Kidney (tissue), 14 donors: ENCODE data around the gene IQCM. TPM values are rescaled to one million over a fixed set of nuclear protein-coding genes. Genes with fewer than 3 reads are reported as not detected.

Source experiments
- DNase-seq, 5 donors: peaks; one replicate each; pipeline ENCODE4 v3.0.0-alpha.2; 2013 to 2020
- FAIRE-seq: peaks from 2 replicates; lab custom pipeline; 2012; peaks lifted over from hg19 to GRCh38; lab: Jason Lieb, UNC
- H3K27ac ChIP-seq, 2 donors: one replicate each; pipeline ENCODE4 v1.7.0; 2013; ENCODE audit warnings: low read depth in 2 of 2, low read length in 2 of 2, inconsistent platforms in 1 of 2
- H3K27me3 ChIP-seq: one replicate; pipeline ENCODE4 v1.7.1; 2013; ENCODE audit warnings: low read length, inconsistent platforms; ENCODE audit not compliant: control insufficient read depth, insufficient read depth
- H3K36me3 ChIP-seq, 3 donors: one replicate each; pipeline versions ENCODE4 v1.7.0 to v1.7.1; 2013; ENCODE audit warnings: low read length in 3 of 3, control low read depth in 1 of 3, inconsistent platforms in 1 of 3; ENCODE audit not compliant: insufficient read depth in 3 of 3, control insufficient read depth in 2 of 3
- H3K4me1 ChIP-seq, 3 donors: one replicate each; pipeline versions ENCODE4 v1.7.0 to v1.7.1; 2013; ENCODE audit warnings: low read length in 3 of 3, inconsistent platforms in 1 of 3, low read depth in 1 of 3; ENCODE audit not compliant: control insufficient read depth in 2 of 3, insufficient read depth in 2 of 3
- H3K4me3 ChIP-seq, 3 donors: one replicate each; pipeline versions ENCODE4 v1.7.0 to v1.8.1; 2013; ENCODE audit warnings: low read length in 3 of 3, control low read depth in 1 of 3, inconsistent platforms in 1 of 3
- H3K9ac ChIP-seq, 3 donors: one replicate each; pipeline versions ENCODE4 v1.7.0 to v1.7.1; 2013; ENCODE audit warnings: low read length in 3 of 3, control low read depth in 1 of 3, inconsistent platforms in 1 of 3
- H3K9me3 ChIP-seq, 3 donors: one replicate each; pipeline versions ENCODE4 v1.7.0 to v1.7.1; 2013; ENCODE audit warnings: low read length in 3 of 3, control low read depth in 1 of 3, inconsistent platforms in 1 of 3; ENCODE audit not compliant: control insufficient read depth in 2 of 3, insufficient read depth in 1 of 3
- intact Hi-C: fragments of 100-400 bp; cut with DNase I; formaldehyde crosslinking; loops from one replicate; pipeline ENCODE4 v1.11.1; 2022
- polyA plus RNA-seq: library from polyadenylated mRNA; stranded (reverse); fragments of 350-450 nt; fragmentation: Illumina TruSeq; extraction: RNeasy Lipid Tissue Mini Kit (QIAGEN cat#74804); gene quantifications from one replicate; pipeline ENCODE4 v1.2.3, GENCODE V29; 2014; ENCODE audit warnings: low read depth, low replicate concordance; ENCODE audit not compliant: insufficient read depth
- total RNA-seq: library from RNA; stranded (reverse); fragmentation: NEBNext Ultra II Directional; extraction: Animal tissue kit (Norgen Biotek cat#: 25700); gene quantifications from one replicate; pipeline ENCODE4 v1.2.1, GENCODE V29; 2021
- TF ChIP-seq, protein P1 (sequence below): IDR thresholded peaks from 3 replicates; pipeline ENCODE4 v1.5.1; 2012; ENCODE audit warnings: mild to moderate bottlenecking, moderate library complexity, borderline replicate concordance; ENCODE audit not compliant: insufficient read depth; ENCODE audit errors: extremely low read depth
- donor health status: control.
- donor health status: control.
- donor health status: control.
- donor health status: control.
- donor health status: control.
- donor health status: DM: yes; HTN: yes; CAD: no.
- donor health status: Normal renal cell carcinoma (clear cell type).

IQCM gene
- total and polyA plus RNA-seq, 2 donors from 2014 or later: not detected

DNA sequence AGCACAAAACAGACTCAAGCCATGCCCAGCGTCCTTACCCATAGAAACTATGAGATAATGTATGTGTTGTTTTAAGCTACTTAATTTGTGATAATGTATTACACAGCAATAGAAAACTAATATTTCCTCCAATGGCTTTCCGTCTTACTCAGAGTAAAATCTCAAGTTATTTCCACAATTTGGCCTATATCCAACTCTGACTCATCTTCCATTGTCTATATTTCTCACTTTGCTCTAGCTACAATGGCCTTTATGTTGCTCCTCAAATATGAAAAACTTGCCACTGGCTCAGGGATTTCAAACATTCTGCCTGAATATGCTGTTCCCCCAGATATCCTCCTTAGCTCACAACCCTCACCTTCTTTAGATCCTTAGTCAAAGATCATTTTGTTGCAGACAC, 31.6 kb downstream of the IQCM start:
- Histone ChIP-seq H3K9me3 (no peaks in the 10 kb centered on the region), H3K27me3 (no peaks in the 10 kb centered on the region), H3K27ac (no peak overlapping the region), H3K36me3 (no peaks in the 10 kb centered on the region), H3K4me1 (no peaks in the 10 kb centered on the region), H3K9ac (no peak overlapping the region), H3K4me3 (no peak overlapping the region)
- TF ChIP-seq, protein P1, sequence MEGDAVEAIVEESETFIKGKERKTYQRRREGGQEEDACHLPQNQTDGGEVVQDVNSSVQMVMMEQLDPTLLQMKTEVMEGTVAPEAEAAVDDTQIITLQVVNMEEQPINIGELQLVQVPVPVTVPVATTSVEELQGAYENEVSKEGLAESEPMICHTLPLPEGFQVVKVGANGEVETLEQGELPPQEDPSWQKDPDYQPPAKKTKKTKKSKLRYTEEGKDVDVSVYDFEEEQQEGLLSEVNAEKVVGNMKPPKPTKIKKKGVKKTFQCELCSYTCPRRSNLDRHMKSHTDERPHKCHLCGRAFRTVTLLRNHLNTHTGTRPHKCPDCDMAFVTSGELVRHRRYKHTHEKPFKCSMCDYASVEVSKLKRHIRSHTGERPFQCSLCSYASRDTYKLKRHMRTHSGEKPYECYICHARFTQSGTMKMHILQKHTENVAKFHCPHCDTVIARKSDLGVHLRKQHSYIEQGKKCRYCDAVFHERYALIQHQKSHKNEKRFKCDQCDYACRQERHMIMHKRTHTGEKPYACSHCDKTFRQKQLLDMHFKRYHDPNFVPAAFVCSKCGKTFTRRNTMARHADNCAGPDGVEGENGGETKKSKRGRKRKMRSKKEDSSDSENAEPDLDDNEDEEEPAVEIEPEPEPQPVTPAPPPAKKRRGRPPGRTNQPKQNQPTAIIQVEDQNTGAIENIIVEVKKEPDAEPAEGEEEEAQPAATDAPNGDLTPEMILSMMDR: no peak
- FAIRE-seq (no peak), DNase-seq (no peak)
- intact Hi-C loops: no loop called here

GRCh38 chr4:149781150-149781549, 34.5 kb downstream of the IQCM start:
- Histone ChIP-seq H3K9ac (no peak overlapping the region), H3K27me3 (no peaks in the 10 kb centered on the region), H3K9me3 (no peaks in the 10 kb centered on the region), H3K36me3 (no peaks in the 10 kb centered on the region), H3K4me1 (no peaks in the 10 kb centered on the region), H3K27ac (no peak overlapping the region), H3K4me3 (no peak overlapping the region)
- TF ChIP-seq, protein P1: no peak
- DNase-seq: no peak
- FAIRE-seq: no peak
- intact Hi-C loops: no loop called here

DNA sequence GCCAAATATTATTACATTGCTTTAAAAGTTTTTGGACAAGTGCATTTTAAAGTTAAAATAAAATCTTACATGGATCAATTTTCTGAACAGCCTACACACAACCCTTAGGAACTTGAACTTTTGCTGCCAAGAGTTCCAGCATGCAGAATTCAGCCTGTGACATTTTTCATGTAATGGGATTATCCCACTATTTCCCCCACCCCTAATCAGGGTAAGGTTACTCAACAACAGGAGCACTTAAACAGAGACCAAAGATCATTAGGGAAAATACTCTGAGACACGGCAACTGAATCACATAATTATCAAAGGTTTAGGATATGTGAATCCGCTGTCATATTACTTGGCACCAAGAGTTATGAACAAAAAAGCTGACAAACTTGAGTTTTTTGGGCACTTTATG, 47.2 kb downstream of the IQCM start:
- no peaks in the 10 kb centered on the region for H3K27me3 ChIP-seq
- no peak overlapping the region for H3K9ac ChIP-seq
- H3K9me3 ChIP-seq: no peaks in the 10 kb centered on the region
- FAIRE-seq: no peak
- H3K4me3 ChIP-seq: no peak overlapping the region
- H3K36me3 ChIP-seq: no peaks in the 10 kb centered on the region
- TF ChIP-seq, protein P1: no peak
- DNase-seq: no peak
- intact Hi-C loops: no loop called here
- H3K27ac ChIP-seq: no peak overlapping the region
- no peaks in the 10 kb centered on the region for H3K4me1 ChIP-seq

DNA sequence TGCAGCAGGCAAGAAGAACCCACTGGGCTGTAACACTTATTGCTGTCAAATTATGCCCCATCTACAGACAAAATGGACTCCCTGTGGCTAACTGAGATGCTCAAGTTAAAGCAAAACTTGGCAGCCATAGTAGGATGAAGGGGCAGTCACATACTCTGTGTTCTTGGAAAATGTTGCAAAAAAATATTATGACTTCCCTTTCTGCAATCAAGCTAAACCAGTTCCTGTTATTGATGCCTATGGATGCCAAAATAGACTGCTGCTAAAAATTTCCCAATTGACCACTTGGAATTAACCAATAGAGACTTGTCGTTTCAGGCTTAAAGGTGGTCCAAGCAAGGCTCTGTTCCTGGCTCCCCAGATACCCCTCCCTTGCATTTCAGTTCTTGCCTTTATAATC, 49.5 kb downstream of the IQCM start:
- no peak for DNase-seq
- H3K9me3 ChIP-seq: no peaks in the 10 kb centered on the region
- H3K27me3 ChIP-seq: no peaks in the 10 kb centered on the region
- TF ChIP-seq, protein P1: no peak
- no peak overlapping the region for H3K27ac ChIP-seq
- H3K4me1 ChIP-seq: no peaks in the 10 kb centered on the region
- no peak for FAIRE-seq
- no peak overlapping the region for H3K4me3 ChIP-seq
- no peaks in the 10 kb centered on the region for H3K36me3 ChIP-seq
- intact Hi-C loops: no loop called here
- H3K9ac ChIP-seq: no peak overlapping the region
